A673 (cell line): ENCODE results near the gene NXNL2.

Experiments
- EZH2 ChIP-seq: fragments of 200-600 bp; sonication (generic); IDR thresholded peaks from 2 replicates; pipeline ENCODE4 v1.6.1; 2017; ENCODE audit warnings: borderline replicate concordance, low read depth, mild to moderate bottlenecking, mixed read lengths, antibody characterized with exemption, low read length; ENCODE audit not compliant: poor library complexity, severe bottlenecking
- TF ChIP-seq, protein P1 (sequence below): fragments of 300-800, 200-600 bp; sonication (generic); conservative IDR thresholded peaks from 2 replicates; pipeline ENCODE4 v1.5.1; 2017; ENCODE audit warnings: low read depth, mild to moderate bottlenecking, antibody characterized with exemption, low read length, moderate library complexity, mixed read lengths

DNA sequence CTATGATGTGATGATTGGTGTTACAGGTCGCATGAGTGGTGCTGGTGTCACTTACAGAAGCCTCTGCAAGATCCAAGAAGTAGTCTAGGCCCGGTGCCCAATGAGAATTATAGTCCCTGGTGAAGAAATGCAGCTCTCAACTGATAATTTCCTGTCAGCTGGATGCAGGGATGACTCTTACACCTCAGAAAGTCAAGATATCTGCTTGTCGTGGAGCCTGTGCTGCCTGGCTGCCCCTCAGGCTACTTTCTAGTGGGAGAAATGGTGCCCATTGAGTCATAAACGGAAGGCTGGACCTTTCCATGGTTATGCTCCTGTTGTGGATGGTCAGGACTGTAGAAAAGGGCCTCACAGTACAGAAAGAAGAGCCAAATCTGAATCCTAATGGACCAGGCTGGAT is 46.8 kb upstream of the NXNL2 start:
- TF ChIP-seq, protein P1, sequence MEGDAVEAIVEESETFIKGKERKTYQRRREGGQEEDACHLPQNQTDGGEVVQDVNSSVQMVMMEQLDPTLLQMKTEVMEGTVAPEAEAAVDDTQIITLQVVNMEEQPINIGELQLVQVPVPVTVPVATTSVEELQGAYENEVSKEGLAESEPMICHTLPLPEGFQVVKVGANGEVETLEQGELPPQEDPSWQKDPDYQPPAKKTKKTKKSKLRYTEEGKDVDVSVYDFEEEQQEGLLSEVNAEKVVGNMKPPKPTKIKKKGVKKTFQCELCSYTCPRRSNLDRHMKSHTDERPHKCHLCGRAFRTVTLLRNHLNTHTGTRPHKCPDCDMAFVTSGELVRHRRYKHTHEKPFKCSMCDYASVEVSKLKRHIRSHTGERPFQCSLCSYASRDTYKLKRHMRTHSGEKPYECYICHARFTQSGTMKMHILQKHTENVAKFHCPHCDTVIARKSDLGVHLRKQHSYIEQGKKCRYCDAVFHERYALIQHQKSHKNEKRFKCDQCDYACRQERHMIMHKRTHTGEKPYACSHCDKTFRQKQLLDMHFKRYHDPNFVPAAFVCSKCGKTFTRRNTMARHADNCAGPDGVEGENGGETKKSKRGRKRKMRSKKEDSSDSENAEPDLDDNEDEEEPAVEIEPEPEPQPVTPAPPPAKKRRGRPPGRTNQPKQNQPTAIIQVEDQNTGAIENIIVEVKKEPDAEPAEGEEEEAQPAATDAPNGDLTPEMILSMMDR: no peak
- no peak for TF ChIP-seq EZH2
